AG04449 (cell line): ENCODE measurements around the gene CTCFL.
"Not testable (repeated sequence)": the region's sequence is repeated elsewhere in the genome, so short reads cannot be mapped to it uniquely, and the experiment has no call there.

Experiments
- CTCF ChIA-PET: fragments of 350-600 bp; formaldehyde crosslinking; extraction: SDS; loops from one replicate; lab custom pipeline; 2021; ENCODE audit warnings: antibody characterized with exemption; lab: Yijun Ruan, JAX
- POLR2A ChIA-PET: fragments of 400-600, 350-600 bp; formaldehyde crosslinking; extraction: SDS; loops from one replicate; lab custom pipeline; 2020; ENCODE audit warnings: antibody characterized with exemption, inconsistent platforms; lab: Yijun Ruan, JAX
- DNase-seq: peaks from one replicate; pipeline ENCODE4 v3.0.0-alpha.2; 2010; ENCODE audit warnings: low read depth, low spot score
- H3K4me3 ChIP-seq: 2 replicates; pipeline ENCODE4 v1.5.1; 2011; ENCODE audit warnings: low read depth, mild to moderate bottlenecking, control low read depth, low read length
- TF ChIP-seq, protein P1 (sequence below): IDR thresholded peaks from one replicate; pipeline ENCODE4 v1.5.1; 2011; ENCODE audit warnings: mild to moderate bottlenecking, moderate library complexity, low read length, control low read depth, inconsistent platforms; ENCODE audit not compliant: insufficient read depth; ENCODE audit errors: missing control alignments

Gene CTCFL

GRCh38 chr20:57522380-57523140 lies 2.4 kb downstream of the CTCFL start:
- ChIA-PET POLR2A (no interaction called here), CTCF (interaction anchor here (1.0 to 16.6 kb wide), 6 partner anchors 10 to 688 kb away, joined by 3 to 303 read pairs (median 10); no protein-coding TSS in a partner anchor)
- no peak for DNase-seq
- TF ChIP-seq, protein P1, sequence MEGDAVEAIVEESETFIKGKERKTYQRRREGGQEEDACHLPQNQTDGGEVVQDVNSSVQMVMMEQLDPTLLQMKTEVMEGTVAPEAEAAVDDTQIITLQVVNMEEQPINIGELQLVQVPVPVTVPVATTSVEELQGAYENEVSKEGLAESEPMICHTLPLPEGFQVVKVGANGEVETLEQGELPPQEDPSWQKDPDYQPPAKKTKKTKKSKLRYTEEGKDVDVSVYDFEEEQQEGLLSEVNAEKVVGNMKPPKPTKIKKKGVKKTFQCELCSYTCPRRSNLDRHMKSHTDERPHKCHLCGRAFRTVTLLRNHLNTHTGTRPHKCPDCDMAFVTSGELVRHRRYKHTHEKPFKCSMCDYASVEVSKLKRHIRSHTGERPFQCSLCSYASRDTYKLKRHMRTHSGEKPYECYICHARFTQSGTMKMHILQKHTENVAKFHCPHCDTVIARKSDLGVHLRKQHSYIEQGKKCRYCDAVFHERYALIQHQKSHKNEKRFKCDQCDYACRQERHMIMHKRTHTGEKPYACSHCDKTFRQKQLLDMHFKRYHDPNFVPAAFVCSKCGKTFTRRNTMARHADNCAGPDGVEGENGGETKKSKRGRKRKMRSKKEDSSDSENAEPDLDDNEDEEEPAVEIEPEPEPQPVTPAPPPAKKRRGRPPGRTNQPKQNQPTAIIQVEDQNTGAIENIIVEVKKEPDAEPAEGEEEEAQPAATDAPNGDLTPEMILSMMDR, result no peak
- no peak overlapping the region for H3K4me3 ChIP-seq

DNA sequence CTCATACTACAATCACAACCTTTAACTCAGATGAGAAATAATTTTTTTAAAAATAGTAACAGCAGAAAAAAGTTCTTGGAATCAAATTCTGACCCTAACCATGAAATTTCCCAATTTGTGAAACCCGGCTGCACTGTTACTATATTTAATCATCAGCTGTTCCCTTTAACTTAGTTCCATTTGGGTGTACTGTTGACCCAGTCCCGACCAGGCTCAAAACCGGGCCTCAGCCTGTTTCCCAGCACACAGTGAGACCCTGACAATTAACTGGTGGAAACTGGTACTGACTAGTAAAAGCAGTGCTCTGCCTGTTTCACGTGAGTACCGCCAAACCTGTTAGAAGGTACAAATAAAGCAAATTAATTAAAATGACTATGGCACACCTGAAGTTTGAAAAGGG lies 7.0 kb downstream of the CTCFL start:
- CTCF ChIA-PET, result interaction anchor here (0.7 to 16.6 kb wide), 6 partner anchors 8 to 693 kb away, joined by 3 to 303 read pairs (median 4); partner anchors contain the start of gene PCK1
- no peak overlapping the region for H3K4me3 ChIP-seq
- POLR2A ChIA-PET, result no interaction called here
- TF ChIP-seq, protein P1, result no peak
- DNase-seq, result no peak

- CTCF ChIA-PET, result interaction anchor here (0.9 to 16.6 kb wide), 5 partner anchors 74 to 695 kb away, joined by 3 to 303 read pairs (median 7); no protein-coding TSS in a partner anchor
- H3K4me3 ChIP-seq, result no peak overlapping the region
- peak; percentile 12 for DNase-seq
- POLR2A ChIA-PET, result no interaction called here
- TF ChIP-seq, protein P1, result peak; percentile 69
Measured at GRCh38 chr20:57514273-57514751, 10.6 kb downstream of the CTCFL start.

DNA sequence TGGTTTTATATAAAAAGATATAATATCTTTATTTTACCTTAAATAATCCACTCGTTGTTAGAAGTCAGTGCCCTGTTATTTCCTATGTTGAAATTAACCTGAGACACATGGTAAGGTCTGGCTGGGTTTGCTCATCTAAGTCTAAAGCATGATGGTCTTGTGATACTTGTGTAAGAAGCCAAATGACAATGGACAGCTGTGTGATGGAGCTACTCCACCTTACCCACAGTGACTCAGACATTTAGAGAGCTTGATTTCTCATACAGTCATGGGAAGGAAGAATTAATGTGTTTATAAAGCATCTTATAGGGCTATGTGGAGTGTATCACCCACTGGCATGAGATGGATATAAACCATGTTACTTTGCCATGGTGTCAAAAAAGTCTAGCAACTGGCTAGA lies 11.7 kb downstream of the CTCFL start:
- DNase-seq, result no peak
- POLR2A ChIA-PET, result no interaction called here
- CTCF ChIA-PET, result interaction anchor here (0.9 to 16.6 kb wide), 10 partner anchors 9 to 705 kb away, joined by 3 to 303 read pairs (median 4); no protein-coding TSS in a partner anchor
- H3K4me3 ChIP-seq, result no peak overlapping the region
- TF ChIP-seq, protein P1, result no peak

DNA sequence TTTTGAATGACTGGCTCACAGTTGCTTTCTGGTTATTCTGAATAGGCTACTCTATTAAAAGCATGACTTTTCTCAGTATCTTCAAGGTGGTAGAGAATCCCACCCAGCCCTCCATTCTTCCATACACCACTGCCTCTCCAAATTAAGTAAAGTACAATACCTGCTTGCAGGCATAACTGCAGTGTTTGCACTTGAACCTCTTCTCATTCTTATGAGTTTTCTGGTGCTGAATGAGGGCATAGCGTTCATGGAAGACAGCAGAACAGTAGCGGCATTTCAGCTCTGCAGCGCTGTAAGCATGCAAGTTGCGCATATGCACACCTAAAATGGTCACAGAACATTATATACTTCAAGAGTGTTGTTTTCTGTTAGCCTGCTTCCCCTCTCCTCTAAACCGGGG lies 12.5 kb downstream of the CTCFL start:
- DNase-seq, result no peak
- no peak overlapping the region for H3K4me3 ChIP-seq
- TF ChIP-seq, protein P1, result no peak
- POLR2A ChIA-PET, result no interaction called here
- CTCF ChIA-PET, result interaction anchor here (1.0 to 16.6 kb wide), 5 partner anchors 19 to 697 kb away, joined by 3 to 303 read pairs (median 4); no protein-coding TSS in a partner anchor

- POLR2A ChIA-PET, H3K4me3 ChIP-seq, DNase-seq: not testable (repeated sequence)
- CTCF ChIA-PET, result interaction anchor here (1.0 to 16.6 kb wide), 5 partner anchors 13 to 698 kb away, joined by 3 to 303 read pairs (median 4); no protein-coding TSS in a partner anchor
Measured at GRCh38 chr20:57511709-57512108, 13.2 kb downstream of the CTCFL start.
